ENCODE measurements around the gene SUFU. TPM values are rescaled to one million over a fixed set of nuclear protein-coding genes. Genes with fewer than 3 reads are reported as not detected.

SUFU gene
- total and polyA plus RNA-seq, 2 experiments from 2014 or later = 2.8 to 5.6 TPM

DNA sequence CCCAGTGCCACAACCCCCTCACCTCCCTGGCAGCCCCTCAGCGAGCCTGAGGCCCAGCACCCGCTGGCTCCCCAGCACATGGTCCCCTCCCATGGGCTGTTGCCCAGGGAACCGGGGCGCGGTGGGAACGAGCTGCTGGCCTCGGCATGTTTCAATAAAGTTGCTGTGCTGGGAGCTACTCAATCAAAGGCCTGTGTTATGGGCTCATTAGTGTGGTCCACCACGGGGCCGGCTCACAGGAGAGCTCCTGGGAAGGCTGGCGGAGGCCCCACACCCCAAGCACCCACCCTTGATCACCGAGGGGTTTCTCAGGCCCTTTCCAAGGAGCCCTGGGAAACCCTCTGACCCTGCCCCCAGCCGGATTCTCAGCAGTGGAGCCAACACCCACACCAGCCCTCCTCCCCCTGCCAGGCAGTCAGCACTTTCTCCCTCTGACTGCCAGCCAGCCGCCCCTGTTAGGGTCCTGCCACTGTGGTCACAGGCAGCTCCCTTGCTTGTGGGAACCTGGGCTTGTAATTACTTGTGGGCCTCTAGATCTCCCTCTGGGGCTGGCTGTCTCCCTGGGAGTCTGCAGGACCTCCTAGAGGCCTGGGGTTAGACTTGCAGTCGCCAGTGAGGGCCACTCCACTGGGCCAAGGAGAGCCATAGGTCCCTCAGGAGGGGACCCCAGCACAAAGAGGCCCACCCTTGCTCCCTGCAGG is 115.7 kb downstream of the SUFU start:
- TF ChIP-seq STAT1 (IDR thresholded peaks at IDR 0.05; ENCODE audit: unreplicated experiment) (no peak), ZNF114 (CRISPR knock-in tag; IDR thresholded peaks at IDR 0.05) (no peak), CREB1 (CRISPR knock-in tag; IDR thresholded peaks at IDR 0.05; ENCODE audit: low read depth) (no peak), EZH2phosphoT487 (IDR thresholded peaks at IDR 0.05; ENCODE audit: unreplicated experiment) (no peak), JUNB (IDR thresholded peaks at IDR 0.05; ENCODE audit: unreplicated experiment) (no peak), EZH2 (IDR thresholded peaks at IDR 0.05; ENCODE audit: low read depth, unreplicated experiment) (no peak)
- TF ChIP-seq, protein P1, sequence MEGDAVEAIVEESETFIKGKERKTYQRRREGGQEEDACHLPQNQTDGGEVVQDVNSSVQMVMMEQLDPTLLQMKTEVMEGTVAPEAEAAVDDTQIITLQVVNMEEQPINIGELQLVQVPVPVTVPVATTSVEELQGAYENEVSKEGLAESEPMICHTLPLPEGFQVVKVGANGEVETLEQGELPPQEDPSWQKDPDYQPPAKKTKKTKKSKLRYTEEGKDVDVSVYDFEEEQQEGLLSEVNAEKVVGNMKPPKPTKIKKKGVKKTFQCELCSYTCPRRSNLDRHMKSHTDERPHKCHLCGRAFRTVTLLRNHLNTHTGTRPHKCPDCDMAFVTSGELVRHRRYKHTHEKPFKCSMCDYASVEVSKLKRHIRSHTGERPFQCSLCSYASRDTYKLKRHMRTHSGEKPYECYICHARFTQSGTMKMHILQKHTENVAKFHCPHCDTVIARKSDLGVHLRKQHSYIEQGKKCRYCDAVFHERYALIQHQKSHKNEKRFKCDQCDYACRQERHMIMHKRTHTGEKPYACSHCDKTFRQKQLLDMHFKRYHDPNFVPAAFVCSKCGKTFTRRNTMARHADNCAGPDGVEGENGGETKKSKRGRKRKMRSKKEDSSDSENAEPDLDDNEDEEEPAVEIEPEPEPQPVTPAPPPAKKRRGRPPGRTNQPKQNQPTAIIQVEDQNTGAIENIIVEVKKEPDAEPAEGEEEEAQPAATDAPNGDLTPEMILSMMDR (conservative IDR thresholded peaks at IDR 0.05; ENCODE audit: low read depth in 2 of 2) = no peak
- TF ChIP-seq, protein P2, sequence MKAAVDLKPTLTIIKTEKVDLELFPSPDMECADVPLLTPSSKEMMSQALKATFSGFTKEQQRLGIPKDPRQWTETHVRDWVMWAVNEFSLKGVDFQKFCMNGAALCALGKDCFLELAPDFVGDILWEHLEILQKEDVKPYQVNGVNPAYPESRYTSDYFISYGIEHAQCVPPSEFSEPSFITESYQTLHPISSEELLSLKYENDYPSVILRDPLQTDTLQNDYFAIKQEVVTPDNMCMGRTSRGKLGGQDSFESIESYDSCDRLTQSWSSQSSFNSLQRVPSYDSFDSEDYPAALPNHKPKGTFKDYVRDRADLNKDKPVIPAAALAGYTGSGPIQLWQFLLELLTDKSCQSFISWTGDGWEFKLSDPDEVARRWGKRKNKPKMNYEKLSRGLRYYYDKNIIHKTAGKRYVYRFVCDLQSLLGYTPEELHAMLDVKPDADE (IDR thresholded peaks at IDR 0.05) = no peak
- no peaks in the 10 kb centered on the region for H3K9me2 ChIP-seq (ENCODE audit: insufficient read depth)
- H3K4me2 ChIP-seq = no peak overlapping the region
- no peaks in the 10 kb centered on the region for H4K20me1 ChIP-seq (replicated peaks; ENCODE audit: insufficient read depth)
- Mint-ChIP-seq H3K4me3 (no peak overlapping the region), H3K36me3 (ENCODE audit: low read depth) (no peaks in the 10 kb centered on the region; the same call in 1 of the 3 replicates), H3K9me3 (no peaks in the 10 kb centered on the region), H3K27ac (peak overlapping the region; percentile 44; the same call in 1 of the 2 replicates), H3K4me1 (peaks cover 35% of the 10 kb centered on the region), H3K27me3 (ENCODE audit: insufficient read depth, low read depth, poor library complexity) (peaks cover 11% of the 10 kb centered on the region)
- no peaks in the 10 kb centered on the region for H3F3A ChIP-seq (replicated peaks; ENCODE audit: low read depth)
- H3K4me3 ChIP-seq = no peak overlapping the region
- ATAC-seq = no peak
- no peak for DNase-seq (ENCODE audit: low spot score)
- no peak overlapping the region for H3K27ac ChIP-seq (ENCODE audit: low read depth)
- no peaks in the 10 kb centered on the region for H3K79me2 ChIP-seq (replicated peaks; ENCODE audit: insufficient read depth)
- H2AFZ ChIP-seq = no peak overlapping the region
- H3K27me3 ChIP-seq (ENCODE audit: insufficient read depth) = no peaks in the 10 kb centered on the region
- peaks cover 3% of the 10 kb centered on the region; the same call in 1 of the 2 replicates for H3K4me1 ChIP-seq (ENCODE audit: insufficient read depth)
- no peaks in the 10 kb centered on the region for H3K36me3 ChIP-seq (ENCODE audit: insufficient read depth)

DNA sequence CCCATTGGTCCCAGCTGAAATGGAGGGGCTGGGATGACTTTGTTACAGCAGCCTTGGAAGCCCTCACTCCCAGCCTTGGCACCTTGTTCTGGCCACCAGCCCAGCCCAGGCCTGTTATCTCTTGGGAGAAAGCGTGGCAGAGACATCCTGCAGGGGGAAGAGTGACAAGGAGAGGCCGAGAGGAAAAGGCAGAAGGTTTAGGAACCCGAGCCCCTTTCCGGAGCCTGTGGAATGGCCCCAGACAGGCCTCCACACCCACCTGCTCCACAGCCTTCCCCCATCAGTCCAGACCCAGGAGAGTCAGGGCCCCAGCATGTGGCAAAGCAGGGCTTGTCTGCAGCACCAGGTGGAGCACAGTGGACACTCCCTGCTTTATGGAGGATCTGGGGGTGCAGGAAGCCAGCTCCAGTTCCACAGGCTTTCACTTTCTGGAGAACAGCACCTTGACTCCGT is 116.4 kb downstream of the SUFU start:
- peaks cover 38% of the 10 kb centered on the region for H3K4me1 Mint-ChIP-seq
- Histone ChIP-seq H3K4me3 (no peak overlapping the region), H3F3A (replicated peaks; ENCODE audit: low read depth) (no peaks in the 10 kb centered on the region), H3K27ac (ENCODE audit: low read depth) (no peak overlapping the region), H3K9me2 (ENCODE audit: insufficient read depth) (no peaks in the 10 kb centered on the region), H4K20me1 (replicated peaks; ENCODE audit: insufficient read depth) (no peaks in the 10 kb centered on the region), H3K4me2 (no peak overlapping the region), H3K79me2 (replicated peaks; ENCODE audit: insufficient read depth) (no peaks in the 10 kb centered on the region), H3K36me3 (ENCODE audit: insufficient read depth) (no peaks in the 10 kb centered on the region), H3K4me1 (ENCODE audit: insufficient read depth) (0 out of 2 replicates have a peak, but pooled peaks cover 3% of the 10 kb centered on the region), H2AFZ (no peak overlapping the region), H3K27me3 (ENCODE audit: insufficient read depth) (no peaks in the 10 kb centered on the region)
- H3K4me3 Mint-ChIP-seq = no peak overlapping the region
- no peak for DNase-seq (ENCODE audit: low spot score)
- ATAC-seq = no peak
- H3K27ac Mint-ChIP-seq = no peak overlapping the region
- no peaks in the 10 kb centered on the region for H3K9me3 Mint-ChIP-seq
- no peaks in the 10 kb centered on the region; the same call in 1 of the 3 replicates for H3K36me3 Mint-ChIP-seq (ENCODE audit: low read depth)
- peaks cover 10% of the 10 kb centered on the region for H3K27me3 Mint-ChIP-seq (ENCODE audit: insufficient read depth, low read depth, poor library complexity)
- no peak for TF ChIP-seq CREB1 (CRISPR knock-in tag; IDR thresholded peaks at IDR 0.05; ENCODE audit: low read depth)
- no peak for TF ChIP-seq NANOG (IDR thresholded peaks at IDR 0.05; ENCODE audit: borderline replicate concordance)
- no peak for TF ChIP-seq ZNF114 (CRISPR knock-in tag; IDR thresholded peaks at IDR 0.05)
- TF ChIP-seq POLR2AphosphoS5 (IDR thresholded peaks at IDR 0.05; ENCODE audit: low read depth) = no peak
- TF ChIP-seq STAT1 (IDR thresholded peaks at IDR 0.05; ENCODE audit: unreplicated experiment) = no peak
- TF ChIP-seq, protein P3, sequence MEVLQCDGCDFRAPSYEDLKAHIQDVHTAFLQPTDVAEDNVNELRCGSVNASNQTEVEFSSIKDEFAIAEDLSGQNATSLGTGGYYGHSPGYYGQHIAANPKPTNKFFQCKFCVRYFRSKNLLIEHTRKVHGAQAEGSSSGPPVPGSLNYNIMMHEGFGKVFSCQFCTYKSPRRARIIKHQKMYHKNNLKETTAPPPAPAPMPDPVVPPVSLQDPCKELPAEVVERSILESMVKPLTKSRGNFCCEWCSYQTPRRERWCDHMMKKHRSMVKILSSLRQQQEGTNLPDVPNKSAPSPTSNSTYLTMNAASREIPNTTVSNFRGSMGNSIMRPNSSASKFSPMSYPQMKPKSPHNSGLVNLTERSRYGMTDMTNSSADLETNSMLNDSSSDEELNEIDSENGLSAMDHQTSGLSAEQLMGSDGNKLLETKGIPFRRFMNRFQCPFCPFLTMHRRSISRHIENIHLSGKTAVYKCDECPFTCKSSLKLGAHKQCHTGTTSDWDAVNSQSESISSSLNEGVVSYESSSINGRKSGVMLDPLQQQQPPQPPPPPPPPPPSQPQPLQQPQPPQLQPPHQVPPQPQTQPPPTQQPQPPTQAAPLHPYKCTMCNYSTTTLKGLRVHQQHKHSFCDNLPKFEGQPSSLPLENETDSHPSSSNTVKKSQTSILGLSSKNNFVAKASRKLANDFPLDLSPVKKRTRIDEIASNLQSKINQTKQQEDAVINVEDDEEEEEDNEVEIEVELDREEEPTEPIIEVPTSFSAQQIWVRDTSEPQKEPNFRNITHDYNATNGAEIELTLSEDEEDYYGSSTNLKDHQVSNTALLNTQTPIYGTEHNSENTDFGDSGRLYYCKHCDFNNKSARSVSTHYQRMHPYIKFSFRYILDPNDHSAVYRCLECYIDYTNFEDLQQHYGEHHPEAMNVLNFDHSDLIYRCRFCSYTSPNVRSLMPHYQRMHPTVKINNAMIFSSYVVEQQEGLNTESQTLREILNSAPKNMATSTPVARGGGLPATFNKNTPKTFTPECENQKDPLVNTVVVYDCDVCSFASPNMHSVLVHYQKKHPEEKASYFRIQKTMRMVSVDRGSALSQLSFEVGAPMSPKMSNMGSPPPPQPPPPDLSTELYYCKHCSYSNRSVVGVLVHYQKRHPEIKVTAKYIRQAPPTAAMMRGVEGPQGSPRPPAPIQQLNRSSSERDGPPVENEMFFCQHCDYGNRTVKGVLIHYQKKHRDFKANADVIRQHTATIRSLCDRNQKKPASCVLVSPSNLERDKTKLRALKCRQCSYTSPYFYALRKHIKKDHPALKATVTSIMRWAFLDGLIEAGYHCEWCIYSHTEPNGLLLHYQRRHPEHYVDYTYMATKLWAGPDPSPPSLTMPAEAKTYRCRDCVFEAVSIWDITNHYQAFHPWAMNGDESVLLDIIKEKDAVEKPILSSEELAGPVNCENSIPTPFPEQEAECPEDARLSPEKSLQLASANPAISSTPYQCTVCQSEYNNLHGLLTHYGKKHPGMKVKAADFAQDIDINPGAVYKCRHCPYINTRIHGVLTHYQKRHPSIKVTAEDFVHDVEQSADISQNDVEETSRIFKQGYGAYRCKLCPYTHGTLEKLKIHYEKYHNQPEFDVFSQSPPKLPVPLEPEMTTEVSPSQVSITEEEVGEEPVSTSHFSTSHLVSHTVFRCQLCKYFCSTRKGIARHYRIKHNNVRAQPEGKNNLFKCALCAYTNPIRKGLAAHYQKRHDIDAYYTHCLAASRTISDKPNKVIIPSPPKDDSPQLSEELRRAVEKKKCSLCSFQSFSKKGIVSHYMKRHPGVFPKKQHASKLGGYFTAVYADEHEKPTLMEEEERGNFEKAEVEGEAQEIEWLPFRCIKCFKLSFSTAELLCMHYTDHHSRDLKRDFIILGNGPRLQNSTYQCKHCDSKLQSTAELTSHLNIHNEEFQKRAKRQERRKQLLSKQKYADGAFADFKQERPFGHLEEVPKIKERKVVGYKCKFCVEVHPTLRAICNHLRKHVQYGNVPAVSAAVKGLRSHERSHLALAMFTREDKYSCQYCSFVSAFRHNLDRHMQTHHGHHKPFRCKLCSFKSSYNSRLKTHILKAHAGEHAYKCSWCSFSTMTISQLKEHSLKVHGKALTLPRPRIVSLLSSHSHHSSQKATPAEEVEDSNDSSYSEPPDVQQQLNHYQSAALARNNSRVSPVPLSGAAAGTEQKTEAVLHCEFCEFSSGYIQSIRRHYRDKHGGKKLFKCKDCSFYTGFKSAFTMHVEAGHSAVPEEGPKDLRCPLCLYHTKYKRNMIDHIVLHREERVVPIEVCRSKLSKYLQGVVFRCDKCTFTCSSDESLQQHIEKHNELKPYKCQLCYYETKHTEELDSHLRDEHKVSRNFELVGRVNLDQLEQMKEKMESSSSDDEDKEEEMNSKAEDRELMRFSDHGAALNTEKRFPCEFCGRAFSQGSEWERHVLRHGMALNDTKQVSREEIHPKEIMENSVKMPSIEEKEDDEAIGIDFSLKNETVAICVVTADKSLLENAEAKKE (CRISPR knock-in tag; IDR thresholded peaks at IDR 0.05) = no peak
- no peak for TF ChIP-seq EZH2phosphoT487 (IDR thresholded peaks at IDR 0.05; ENCODE audit: unreplicated experiment)
- no peak for TF ChIP-seq JUNB (IDR thresholded peaks at IDR 0.05; ENCODE audit: unreplicated experiment)
